Brain pericyte (primary cell): ENCODE data around the gene HSPA4.

ENCODE experiments used
- DNase-seq: peaks from one replicate; pipeline ENCODE4 v3.0.0-alpha.2; 2012; ENCODE audit warnings: low read depth, low spot score

The HSPA4 gene

DNA sequence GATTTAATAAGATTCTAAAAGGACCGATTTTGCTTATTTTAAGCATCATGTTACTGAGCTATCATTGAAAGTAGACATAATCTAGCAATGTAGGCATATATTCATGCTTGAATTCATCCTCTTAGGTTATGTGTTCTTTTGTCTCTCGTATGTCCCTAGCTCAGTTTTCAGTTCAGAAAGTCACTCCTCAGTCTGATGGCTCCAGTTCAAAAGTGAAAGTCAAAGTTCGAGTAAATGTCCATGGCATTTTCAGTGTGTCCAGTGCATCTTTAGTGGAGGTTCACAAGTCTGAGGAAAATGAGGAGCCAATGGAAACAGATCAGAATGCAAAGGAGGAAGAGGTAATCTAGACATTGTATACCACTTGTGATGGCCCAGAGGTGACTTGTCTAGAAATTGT, 39.2 kb downstream of the HSPA4 start:
- DNase-seq, result no peak

DNA sequence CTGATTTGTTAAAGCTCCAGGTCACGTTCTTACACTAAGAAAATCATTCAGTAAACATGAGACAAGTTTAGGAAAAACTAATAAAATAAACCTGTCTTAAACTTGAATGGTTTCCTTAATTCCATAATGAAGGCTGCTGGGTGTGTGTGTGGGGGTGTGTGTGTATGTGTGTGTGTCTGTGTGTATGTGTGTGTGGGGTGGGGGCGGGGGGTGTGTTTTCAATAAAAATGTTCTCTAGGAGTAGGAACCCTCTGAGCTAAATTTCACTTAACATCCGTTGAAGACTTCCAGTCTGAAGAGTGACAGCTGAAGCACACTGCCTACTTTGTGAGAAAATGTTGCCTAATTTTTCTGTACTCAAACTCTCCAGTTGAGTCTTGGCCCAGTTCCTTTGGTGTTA, 54.5 kb downstream of the HSPA4 start:
- DNase-seq, result no peak

DNA sequence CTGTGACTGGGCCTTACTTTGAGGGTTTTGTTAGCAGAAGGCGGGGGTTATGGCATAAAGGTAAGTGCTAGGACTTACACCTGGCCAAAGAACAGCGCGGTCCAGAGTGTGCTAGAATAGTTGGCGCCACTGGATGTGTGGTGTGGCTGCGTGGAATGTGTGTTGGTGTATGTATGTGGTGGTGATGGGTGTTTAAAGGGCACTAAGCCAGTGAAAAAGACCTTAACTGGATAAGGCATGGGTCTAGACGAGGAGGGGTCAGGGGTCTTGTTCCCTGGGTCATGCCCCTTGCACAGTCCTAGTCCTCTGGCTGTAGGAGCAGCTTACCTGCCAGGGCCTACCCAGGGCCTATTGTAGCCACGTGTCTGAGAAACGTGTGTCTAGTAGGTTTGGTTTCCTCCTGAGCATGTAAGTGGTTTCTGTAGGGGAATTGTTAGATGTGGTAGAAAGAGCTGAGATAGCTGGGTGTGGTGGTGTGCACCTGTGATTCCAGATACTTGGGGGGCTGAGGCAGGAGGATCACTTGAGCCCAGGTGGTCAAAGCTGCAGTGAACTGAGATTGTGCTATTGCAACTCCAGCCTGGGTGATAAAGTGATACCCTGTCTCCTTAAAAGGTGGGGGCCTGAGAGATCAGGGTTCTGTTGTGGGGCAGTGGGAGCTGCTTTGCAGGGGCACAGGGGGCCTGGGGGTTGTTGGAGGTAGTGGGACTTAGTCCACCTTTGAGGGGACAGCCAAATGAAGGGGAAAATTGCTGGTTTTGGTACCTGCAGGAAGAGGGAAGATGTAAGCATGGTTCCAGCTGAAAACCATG, 55.2 kb downstream of the HSPA4 start:
- DNase-seq, result no peak

- no peak for DNase-seq
Measured at GRCh38 chr5:133108481-133108921, 56.7 kb downstream of the HSPA4 start.

GRCh38 chr5:133109655-133110483, 58.1 kb downstream of the HSPA4 start:
- no peak for DNase-seq

DNA sequence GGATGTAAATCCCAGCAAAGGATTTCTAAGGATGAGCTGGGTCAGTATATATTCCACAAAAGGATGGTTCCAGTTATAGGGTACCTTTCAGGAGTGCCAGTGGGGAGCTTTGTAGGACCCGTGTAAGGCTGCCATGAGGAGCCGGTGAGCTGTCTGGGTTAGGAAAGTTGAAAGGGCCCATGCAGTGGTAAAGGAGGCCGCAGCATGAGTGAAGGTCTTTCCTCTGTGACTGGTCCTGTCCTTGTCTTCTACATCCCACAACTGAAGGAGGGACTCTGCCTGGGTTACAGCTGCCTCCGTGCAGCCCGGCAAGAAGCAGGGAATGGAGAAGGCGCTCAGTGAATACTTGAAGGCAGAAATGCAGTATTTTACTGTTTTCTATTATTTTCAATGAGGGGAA, 58.9 kb downstream of the HSPA4 start:
- DNase-seq, result no peak

DNA sequence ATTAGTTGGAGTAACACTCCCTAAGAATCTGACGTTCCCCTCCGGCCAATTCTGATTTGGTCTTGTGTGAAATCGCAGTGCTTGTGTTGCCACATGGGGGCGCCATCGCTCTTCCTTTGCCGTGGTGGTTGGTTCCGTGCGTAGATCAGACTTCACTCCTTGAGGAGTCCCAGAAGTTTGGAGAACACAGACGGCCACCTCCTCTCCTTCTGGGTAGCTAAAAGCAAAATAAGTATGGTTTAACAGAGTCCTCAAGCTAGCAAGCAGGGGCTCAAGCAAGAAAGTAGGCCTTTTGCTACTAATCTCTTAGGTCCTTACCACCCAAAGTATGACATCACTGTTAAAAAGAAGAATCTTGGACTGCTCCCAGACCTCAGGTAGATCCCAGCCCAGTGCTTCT, 59.5 kb downstream of the HSPA4 start:
- peak; percentile 41 for DNase-seq

DNA sequence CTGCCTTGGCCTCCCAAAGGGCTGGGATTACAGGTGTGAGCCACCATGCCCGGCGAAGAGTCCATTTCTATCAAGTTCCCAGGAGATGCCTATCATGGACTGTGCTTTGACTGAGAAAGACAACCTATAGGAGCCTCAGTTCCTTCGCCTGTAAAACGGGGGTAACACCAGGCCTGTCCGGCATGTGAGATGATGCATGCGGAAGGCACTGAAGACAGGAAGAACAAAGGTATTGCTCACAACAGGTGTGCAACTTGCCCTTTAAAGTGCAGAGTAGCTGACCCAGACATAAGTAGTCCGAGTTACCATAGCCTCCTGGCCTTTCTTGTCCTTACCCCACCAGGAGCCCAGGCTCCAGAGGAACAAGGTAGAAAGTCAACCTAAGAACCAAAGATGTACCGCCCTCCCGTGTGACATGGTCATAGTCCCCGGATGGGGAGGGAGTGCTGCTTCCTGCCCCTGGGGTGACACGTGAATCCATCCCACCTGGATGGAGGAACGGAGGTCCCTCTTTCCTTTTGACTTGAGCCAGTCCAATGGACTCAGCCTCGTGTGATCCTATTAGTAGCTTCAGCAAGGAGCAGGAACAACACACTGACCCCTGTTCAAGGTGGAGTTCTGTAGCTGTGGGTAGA, 60.3 kb downstream of the HSPA4 start:
- DNase-seq, result no peak

DNA sequence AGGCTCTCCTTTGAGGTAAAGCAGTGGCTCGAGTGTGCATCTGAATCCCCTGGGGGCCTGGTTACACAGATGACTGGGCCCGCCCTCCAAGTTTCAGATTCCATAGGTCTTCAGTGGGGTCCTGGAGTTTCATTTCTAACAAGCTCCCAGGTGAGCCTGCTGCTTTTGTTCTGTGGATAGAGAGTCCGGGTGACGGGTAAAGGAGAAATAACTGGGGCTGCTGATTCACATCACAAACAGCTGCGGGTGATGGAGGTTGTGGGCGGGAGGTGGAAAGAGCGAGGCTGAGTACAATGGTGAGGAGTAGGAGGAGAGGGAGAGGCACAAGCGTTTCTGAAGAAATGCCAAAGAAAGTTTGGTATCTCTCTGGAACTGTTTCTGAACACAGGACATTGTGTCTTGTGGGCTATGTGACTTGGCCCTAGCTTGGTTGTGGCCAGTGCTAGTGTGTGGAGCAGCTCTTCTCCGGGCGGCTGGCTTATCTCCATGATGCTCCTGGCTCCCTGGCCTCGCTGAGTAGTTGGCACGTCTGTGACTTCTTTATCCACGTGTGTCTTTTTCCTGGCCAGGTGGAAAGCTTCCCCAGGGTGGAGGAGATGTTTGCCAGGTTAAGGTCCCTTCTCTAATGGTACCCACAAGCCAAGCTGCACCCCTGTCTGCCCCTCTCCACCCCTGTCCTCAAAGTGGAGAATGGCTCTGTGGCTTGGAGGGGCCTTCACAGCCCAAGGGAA, 61.7 kb downstream of the HSPA4 start:
- DNase-seq, result no peak

GRCh38 chr5:133114166-133114932, 62.5 kb downstream of the HSPA4 start:
- DNase-seq, result no peak

GRCh38 chr5:133114933-133115310, 63.1 kb downstream of the HSPA4 start:
- DNase-seq, result no peak

DNA sequence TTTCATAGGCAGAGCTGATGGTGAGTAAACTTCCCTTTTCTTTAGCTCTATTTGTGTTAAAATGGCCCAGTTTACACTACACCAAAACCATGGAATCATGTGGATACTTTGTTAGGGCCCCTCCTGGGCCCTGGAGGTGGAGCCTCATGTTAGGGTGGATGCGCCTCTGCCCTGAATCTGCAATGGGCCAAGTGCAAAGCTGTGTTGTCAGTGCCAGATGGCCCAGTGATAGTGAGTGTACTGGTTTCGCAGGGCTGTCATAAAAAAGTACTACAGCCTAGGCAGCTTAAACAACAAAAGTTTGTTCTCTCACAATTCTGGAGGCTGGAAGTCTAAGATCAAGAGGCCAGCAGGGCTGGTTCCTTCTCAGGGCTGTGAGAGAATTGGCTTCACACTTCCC, 64.8 kb downstream of the HSPA4 start:
- no peak for DNase-seq

DNA sequence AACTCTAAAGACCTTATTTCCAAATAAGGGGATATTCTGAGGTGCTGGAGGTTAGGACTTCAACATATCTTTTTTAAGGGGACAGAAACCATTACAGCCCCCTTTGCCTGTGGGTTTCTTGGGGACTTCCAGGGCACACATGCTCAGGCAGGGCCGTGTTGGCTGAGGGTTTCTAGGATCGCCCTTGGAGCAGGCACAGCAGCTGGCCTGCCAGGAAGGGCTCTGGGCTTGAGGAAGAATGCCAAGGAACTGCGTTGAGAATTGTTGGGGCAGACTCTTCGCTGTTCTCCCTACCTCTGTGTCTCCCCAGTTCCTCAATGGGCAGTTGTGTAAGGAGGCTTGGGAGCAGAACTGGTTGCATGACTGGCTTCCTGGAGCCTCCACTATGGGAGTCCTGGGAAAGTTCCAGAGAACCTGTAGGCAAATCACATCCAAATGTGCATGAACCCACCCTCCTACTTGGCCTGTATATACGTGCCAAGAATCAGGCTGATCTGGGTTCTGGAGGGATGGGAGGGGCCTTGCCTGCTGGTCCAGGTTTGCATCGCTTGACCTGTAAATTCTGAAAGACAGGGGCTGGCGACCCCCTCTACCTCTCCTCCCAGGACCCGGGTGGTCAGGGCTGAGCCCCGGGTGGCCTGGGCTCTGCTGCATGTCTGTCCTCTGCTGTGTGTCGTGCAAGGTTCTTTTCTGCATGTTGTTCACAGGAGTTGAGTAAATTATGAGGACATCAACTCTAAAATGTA, 65.5 kb downstream of the HSPA4 start:
- no peak for DNase-seq

DNA sequence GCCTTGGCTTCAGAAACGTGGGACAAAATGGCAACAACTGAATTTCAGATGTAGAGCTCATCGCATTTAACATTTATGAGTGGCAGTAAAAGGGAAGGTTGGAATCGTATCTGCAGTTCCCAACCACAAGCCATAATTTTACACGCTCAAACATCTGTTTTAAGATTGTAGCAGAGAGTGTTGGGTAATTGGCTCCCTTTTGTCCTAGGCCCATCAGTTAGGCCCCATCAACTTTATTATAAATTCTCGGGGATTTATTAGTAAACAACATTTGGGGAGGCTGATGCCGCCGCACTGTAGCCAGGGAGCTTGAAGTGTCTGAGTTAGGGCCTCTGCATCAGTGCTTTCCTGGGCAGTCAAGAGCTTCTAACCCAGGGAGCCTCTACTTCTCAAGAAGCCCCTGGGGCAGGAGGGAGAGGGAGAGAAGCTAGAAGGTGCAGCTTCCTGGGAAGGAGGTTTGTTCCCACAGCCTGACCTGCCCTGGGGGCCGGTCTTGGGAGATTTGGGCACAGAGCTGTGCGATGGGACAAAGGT, 66.2 kb downstream of the HSPA4 start:
- no peak for DNase-seq

DNA sequence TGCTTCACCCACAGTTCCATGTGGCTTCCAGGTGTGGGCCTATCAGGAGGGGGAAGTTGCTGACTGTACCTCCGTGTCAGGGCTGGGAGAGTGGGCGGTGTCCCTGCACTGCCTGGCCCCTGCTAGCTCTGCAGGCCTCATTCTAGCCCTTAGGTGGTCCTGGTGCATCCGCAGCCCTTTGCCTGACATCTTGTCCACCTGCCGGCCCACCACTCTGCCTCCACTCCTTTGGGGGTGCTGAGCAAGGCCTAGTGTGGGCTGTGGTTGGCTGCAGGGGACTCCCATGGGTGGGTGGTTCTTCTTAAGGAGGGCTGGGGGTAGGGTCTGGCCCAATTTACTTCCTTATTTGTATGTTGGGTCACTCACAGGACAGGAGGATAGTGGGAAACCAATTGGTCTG, 66.9 kb downstream of the HSPA4 start:
- no peak for DNase-seq

GRCh38 chr5:133119233-133119711, 67.5 kb downstream of the HSPA4 start:
- DNase-seq, result no peak

GRCh38 chr5:133120156-133120750, 68.4 kb downstream of the HSPA4 start:
- no peak for DNase-seq

DNA sequence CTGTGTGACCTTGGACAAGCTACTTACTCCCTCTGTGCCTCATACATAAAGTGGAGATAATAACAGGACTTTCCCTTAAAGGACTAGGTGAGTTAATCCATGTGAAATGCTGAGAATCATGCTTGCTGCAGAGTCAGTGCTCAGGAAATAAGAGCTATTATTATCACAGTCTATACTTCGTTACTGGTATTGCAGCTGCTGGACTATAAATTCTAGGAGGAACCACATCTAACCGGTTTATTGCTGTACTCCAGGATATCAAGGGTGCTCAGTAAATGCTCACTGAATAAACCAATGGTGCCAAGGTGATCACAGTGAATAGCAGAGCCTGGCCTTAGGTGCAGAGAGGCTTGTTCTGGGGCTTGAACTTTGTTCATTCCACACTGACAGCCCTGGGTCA, 69.3 kb downstream of the HSPA4 start:
- no peak for DNase-seq

- no peak for DNase-seq
Measured at GRCh38 chr5:133121611-133122150, 69.9 kb downstream of the HSPA4 start.
